NCI-H2196 treated with DMSO at 0.1 percent for 48 hours (cell line): Measurements from ENCODE around the gene CDH26.

ENCODE experiments used
- DNase-seq: peaks from one replicate; lab custom pipeline; 2025; ENCODE audit not compliant: unreplicated experiment; lab: John Stamatoyannopoulos, UW

CDH26 gene

GRCh38 chr20:59958123-59958522 is at the start of gene CDH26:
Gene CDH26 (plus strand): TSS chr20:59958423. CDS start chr20:59958727, 304 bp downstream.
- DNase-seq: no peak

DNA sequence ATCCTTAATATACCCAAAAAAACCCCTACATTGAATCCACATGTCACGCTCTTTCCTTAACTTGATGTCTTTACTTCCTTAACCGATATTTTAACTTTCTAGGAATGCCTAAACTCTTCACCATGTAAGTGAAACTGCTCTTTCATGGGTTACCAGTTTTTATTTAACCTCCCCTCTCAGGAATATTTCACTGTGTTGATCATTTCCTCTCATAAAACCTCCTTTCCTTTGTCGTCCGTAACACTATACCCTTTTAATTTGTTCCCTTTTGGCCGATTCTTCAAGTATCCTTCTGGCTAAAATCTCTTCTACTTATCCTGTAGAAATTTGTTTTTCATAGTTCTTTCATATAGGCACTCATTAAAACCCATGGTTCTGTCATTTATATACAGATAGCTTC is 49.4 kb upstream of the CDH26 start:
- no peak for DNase-seq

GRCh38 chr20:59911041-59911440 is 47.2 kb upstream of the CDH26 start:
- no peak for DNase-seq

DNA sequence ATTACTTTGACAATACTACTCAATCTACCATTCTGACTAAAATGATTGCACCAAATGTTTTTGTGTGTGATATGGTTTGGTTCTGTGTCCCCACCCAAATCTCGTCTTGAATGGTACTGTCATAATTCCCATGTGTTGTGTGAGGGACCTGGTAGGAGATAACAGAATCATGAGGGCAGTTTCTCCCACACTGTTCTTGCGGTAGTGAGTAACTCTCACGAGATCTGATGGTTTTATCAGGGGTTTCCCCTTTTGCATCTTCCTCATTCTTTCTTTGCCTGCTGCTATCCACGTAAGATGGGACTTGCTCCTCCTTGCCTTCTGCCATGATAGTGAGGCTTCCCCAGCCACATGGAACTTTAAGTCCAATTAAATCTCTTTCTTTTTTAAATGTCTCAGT is 45.6 kb upstream of the CDH26 start:
- no peak for DNase-seq

DNA sequence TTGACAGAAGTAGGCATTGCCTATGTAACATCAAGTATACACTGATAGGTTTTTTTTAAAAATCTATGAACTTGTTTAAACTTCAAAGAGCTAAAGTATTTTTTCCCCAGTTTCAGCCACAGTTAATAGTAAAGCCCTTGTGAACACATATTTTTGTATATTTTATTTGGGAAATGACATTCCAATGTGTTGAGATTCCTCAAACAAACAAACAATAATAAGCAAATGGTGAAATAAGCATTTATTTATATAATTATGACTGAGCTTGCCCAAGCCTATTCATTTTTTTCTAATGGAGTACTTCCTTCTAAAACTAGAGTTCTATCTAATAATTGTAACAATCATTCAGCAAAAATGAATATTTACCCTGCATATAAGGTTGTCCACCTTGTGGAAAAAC is 37.3 kb upstream of the CDH26 start:
- DNase-seq: no peak

GRCh38 chr20:59923514-59923913 is 34.7 kb upstream of the CDH26 start:
- DNase-seq: no peak

GRCh38 chr20:59925359-59925758 is 32.9 kb upstream of the CDH26 start:
- DNase-seq: no peak

DNA sequence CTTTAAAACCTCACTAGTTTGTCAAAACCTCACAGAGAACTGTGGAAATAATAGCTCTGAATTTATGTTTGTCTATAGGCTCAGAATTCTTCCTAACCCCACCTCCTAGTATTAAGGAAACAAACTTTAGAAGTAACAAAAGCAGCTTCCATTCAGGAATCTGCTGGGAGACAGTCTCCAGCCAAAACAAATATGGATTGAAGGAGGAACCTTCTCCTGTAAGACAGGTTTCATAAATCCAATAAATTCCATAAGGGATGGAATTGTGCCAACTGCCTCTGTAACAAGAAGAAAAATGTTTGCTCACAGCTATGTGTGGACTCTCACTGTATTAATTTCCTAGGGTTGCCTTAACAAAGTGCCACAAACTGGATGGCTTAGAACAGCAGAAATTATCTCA is 32.3 kb upstream of the CDH26 start:
- DNase-seq: no peak

GRCh38 chr20:59931511-59932312 is 26.5 kb upstream of the CDH26 start:
- DNase-seq: no peak

DNA sequence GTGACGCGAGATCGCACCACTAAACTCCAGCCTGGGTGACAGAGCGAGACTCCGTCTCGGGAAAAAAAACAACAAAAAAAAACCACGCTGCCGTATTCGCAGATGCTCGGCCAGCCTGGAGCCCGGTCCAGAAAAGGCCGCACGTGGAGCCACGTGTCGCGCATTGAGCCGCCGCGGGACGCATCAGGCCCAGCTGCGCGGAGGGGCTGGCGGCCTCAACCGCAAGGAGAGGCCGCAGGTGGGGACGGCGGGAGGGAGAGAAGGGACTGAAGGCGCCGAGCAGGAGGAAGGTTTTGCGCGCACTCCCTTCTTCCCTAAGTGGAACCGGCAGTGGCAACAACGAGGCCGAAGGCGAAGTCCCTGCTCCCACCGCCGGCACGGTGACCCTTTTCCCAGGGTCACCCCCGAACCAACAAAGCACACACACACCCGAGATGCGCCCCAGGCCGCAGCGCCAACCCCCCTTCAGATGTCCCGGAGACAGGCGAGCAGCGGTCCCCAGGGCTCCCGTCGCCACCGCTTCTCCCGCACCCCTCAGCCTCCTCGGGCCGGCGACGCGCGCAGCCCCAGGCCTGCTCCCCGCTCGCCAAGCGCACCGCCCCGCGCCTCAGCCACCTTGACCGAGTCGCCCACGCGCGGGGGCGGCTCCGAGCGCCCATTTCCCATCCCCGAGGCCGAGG is 25.5 kb upstream of the CDH26 start:
- no peak for DNase-seq

DNA sequence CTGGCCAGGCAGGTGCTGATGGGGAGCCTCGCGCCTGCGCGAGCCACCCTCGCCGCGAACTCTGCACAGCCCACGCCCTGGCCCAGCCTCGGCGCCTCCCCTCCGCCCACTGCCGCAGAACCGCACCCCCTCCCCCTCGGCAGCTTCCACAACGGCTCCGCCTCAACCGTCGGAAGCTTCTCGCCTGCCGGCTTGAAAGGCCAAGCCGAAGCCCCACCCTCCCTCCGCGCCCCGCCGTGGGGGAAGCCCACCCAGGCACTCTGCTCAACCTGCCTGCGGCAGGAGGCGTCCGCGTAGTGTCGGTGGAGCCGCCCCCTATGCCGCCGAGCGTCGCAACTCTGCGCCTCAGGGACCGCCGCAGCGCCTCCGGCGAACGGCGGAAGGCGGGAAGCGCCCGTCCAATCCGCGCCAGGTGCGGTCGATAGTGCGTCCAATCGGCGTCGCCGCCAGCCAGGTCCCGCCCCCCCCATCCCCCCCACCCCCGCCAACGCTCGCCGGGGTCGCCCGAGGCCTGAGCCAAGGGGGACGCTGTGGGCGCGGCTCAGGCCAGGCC is 24.9 kb upstream of the CDH26 start, which contains the start of gene SYCP2:
TSS of gene SYCP2 (minus strand) at position 342 of the 553 bp plus-strand sequence. CDS start 11,224 bp downstream, outside the sequence.
- DNase-seq: no peak

DNA sequence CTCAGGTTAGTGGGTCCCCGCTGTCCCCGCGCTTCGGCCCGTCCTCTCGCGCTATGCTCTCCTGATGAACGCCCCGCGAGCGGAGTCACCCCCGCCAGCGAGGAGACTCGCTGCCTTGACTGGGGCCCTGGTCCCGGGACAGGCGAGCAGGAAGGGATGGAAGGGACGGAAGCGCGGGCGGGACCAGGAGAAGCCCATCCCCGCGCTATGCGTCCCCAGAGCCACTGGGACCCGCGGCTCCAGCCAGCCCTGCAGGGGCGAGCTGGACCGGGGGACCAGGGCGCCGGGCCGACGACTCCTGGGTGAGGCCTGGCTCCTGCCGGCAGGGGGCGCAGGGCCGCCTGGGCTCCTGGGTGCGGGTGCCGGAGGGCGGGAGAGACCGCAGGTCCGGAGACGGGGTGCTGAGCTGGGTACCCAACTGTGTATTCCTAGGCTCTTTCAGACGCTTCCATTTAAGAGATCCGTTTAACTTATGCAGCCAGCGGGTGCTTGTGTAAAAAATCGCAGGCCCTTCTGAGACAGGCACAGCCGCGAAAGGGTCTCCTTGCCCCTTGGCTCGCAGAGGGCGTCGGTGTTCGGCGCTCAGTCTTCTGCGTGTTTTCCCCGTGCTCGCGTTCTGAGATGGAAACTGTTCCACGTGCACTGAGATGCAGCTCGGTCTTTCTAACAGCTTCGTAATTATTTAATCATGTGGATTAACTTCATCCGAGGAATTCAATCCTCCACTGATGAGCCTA is 24.2 kb upstream of the CDH26 start:
- no peak for DNase-seq

DNA sequence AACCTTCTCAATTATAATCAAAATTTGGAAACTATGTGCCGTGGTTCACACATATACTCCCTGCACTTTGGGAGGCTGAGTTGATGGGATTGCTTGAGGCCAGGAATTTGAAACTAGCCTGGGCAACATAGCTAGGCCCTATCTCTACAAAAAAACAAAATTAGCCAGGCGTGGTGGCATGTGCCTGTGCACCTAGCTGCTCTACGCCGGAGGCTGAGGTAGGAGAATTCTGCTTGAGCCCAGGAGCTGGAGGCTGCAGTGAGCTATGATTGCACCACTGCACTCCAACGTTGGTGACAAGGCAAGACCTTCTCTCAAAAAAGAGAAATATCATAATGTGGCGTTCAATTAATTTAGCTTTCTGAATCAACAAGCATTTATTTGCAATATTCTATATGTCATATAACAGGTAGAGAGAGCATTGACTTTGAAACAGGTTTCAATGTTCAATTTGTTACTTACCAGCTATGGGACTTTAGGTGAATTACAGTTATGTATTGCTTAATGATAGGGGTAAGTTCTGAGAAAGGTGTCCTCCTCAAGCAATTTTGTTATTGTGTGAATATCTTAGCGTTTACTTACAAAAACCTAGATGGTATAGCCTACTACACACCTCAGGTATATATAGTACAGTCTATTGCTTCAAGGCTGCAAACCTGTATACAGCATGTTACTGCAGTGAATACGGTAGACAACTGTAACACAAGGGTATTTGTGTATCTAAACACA is 22.6 kb upstream of the CDH26 start:
- DNase-seq: no peak

- no peak for DNase-seq
Observed at GRCh38 chr20:59936409-59936808, 21.8 kb upstream of the CDH26 start.

- DNase-seq: no peak
Observed at GRCh38 chr20:59937150-59937549, 21.1 kb upstream of the CDH26 start.

DNA sequence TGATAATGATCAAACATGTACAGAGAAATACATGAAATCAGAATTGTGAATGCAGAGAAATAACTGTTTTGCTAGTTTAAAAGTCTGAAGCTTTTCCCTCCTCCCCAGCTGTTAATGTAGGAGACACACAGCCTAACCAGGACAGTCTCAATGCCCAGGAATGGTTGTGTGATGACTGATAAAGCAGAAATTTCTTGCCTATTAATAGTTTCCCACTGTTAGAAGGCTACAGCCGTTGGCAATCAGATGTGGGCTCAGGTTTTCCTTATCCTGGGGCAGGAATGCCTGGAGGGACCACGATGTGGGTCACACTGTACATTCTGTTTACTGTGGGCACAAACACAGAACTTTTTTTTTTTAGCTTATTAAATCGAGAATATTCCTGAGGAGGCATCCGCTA is 20.0 kb upstream of the CDH26 start:
- no peak for DNase-seq

- no peak for DNase-seq
Observed at GRCh38 chr20:59938696-59939051, 19.5 kb upstream of the CDH26 start.

DNA sequence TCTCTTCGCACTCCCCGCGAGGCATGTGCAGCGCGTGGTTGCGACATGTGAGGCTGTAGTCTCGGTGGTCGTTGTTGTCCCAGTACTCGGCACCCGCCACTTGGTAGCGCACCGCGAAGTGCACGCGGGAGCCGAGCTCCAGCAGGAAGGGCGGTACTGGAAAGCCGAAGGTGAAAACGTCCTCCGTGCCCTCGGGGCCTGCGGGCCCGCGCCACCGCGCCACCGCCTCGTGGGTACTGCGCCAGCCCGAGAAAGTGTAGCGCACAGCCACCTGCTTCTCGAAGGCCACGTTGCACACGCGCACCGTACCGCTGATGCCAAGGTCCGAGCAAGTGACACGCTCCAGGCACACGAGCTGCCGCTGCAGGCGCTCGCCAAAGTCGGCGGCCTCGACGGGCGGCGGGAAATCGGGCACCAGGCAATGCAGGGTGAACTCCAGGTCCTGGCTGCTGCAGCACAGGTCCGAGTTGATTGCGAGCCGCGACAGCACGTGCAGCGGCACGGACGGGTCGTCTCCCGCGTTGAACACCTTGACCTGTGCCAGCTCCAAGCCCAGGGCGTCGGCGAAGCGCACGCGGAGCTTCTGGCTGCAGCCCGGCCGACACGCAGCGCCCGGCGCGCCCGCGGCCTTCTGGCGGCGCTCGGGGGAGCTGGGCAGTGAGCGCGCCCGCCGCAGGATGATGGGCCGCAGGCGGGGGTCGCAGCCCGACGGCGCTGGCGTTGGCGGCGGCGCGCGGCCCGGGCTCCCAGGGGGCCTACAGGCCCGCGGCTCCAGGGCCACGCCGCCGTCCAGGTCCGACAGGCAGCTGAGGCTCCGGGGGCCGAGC is 19.0 kb upstream of the CDH26 start:
- no peak for DNase-seq

GRCh38 chr20:59939879-59940128 is 18.4 kb upstream of the CDH26 start:
- no peak for DNase-seq
